Ishikawa (cell line): ENCODE results near the gene SUSD5.

Source experiments
- CEBPB ChIP-seq: IDR thresholded peaks from 2 replicates; pipeline ENCODE4 v1.6.1; 2012
- CREB1 ChIP-seq: IDR thresholded peaks from 2 replicates; pipeline ENCODE4 v1.6.1; 2012; ENCODE audit warnings: low read depth
- EGR1 ChIP-seq: IDR thresholded peaks from 2 replicates; pipeline ENCODE4 v1.6.1; 2012
- EP300 ChIP-seq: IDR thresholded peaks from 2 replicates; pipeline ENCODE4 v1.6.1; 2012; ENCODE audit warnings: borderline replicate concordance
- FOXM1 ChIP-seq: IDR thresholded peaks from 2 replicates; pipeline ENCODE4 v1.6.1; 2012; ENCODE audit warnings: low read depth, borderline replicate concordance
- MAX ChIP-seq: IDR thresholded peaks from 2 replicates; pipeline ENCODE4 v1.6.1; 2012
- NFIC ChIP-seq: IDR thresholded peaks from 2 replicates; pipeline ENCODE4 v1.6.1; 2012
- RAD21 ChIP-seq: IDR thresholded peaks from 2 replicates; pipeline ENCODE4 v1.6.1; 2012; ENCODE audit warnings: low read depth
- REST ChIP-seq: IDR thresholded peaks from 2 replicates; pipeline ENCODE4 v1.6.1; 2012; ENCODE audit warnings: low read depth, mild to moderate bottlenecking
- TAF1 ChIP-seq: IDR thresholded peaks from 2 replicates; pipeline ENCODE4 v1.6.1; 2012; ENCODE audit warnings: low read depth, mild to moderate bottlenecking
- TCF12 ChIP-seq: IDR thresholded peaks from 2 replicates; pipeline ENCODE4 v1.6.1; 2012; ENCODE audit warnings: low read depth
- TEAD4 ChIP-seq: IDR thresholded peaks from 2 replicates; pipeline ENCODE4 v1.6.1; 2012
- YY1 ChIP-seq: IDR thresholded peaks from 2 replicates; pipeline ENCODE4 v1.6.1; 2012; ENCODE audit warnings: low read depth
- ZBTB7A ChIP-seq: IDR thresholded peaks from 2 replicates; pipeline ENCODE4 v1.6.1; 2012; ENCODE audit warnings: low read depth
- TF ChIP-seq, protein P1 (sequence below): IDR thresholded peaks from 2 replicates; pipeline ENCODE4 v1.6.1; 2012

The SUSD5 gene

GRCh38 chr3:33187368-33187634 lies 31.3 kb downstream of the SUSD5 start:
- TF ChIP-seq TAF1: no peak
- TF ChIP-seq ZBTB7A: no peak
- no peak for TF ChIP-seq EP300

- no peak for TF ChIP-seq FOXM1
- no peak for TF ChIP-seq YY1
- no peak for TF ChIP-seq REST
Measured at GRCh38 chr3:33186524-33187367, 31.9 kb downstream of the SUSD5 start.

- TF ChIP-seq YY1 (no peak), TAF1 (no peak), ZBTB7A (no peak), EGR1 (no peak), RAD21 (no peak), MAX (no peak), CREB1 (no peak), TCF12 (no peak), CEBPB (no peak), EP300 (no peak), REST (no peak), FOXM1 (no peak), NFIC (no peak), TEAD4 (no peak)
- TF ChIP-seq, protein P1, sequence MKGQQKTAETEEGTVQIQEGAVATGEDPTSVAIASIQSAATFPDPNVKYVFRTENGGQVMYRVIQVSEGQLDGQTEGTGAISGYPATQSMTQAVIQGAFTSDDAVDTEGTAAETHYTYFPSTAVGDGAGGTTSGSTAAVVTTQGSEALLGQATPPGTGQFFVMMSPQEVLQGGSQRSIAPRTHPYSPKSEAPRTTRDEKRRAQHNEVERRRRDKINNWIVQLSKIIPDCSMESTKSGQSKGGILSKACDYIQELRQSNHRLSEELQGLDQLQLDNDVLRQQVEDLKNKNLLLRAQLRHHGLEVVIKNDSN: no peak
Measured at GRCh38 chr3:33184863-33185262, 33.7 kb downstream of the SUSD5 start.

DNA sequence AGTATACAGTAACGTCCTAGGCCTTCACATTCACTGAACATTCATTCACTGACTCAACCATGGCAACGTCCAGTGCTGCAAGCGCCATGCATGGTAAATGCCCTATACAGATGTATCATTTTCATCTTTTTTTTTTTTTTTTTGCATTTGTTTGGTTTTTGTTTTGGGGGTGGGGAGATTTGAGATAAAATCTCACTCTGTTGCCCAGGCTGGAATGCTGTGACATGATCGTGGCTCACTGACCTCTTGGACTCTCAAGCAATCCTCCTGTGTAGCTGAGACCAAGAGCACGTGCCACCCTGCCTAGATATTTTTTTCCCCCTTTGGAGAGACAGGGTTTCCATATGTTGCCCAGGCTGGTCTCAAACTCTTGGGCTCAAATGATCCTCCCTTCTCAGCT lies 37.4 kb downstream of the SUSD5 start:
- TF ChIP-seq, protein P1: no peak
- TF ChIP-seq TAF1: no peak

DNA sequence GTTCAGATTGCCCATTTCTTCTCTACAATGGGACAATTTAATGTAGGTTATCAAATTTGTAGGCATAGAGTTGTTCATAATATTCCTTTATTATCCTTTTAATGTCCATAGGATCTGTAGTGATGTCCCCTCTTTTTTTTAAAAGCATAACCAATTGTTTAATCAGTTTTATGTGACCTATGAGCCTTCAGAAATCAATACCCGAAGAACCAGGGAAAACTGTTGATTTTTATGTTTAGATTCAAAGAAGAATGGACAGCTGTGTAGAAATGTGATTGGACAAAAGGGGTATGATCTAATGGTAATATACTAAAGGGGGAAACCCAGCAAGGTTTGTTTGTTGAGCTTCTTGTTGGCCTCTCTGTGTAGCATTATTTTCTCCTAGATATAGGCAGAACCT lies 39.5 kb downstream of the SUSD5 start:
- TF ChIP-seq YY1: no peak
- TF ChIP-seq TEAD4: no peak
- TF ChIP-seq MAX: no peak
- TF ChIP-seq TAF1: no peak
- no peak for TF ChIP-seq REST
